Activated CD4-positive, alpha-beta T cell treated with anti-CD3 and anti-CD28 coated beads, Interleukin-2, amount 10 ng/mL, durations not matched to agents 7 days and 5 days (primary cell): ENCODE measurements around the gene PTGES3L. TPM values are rescaled to one million over a fixed set of nuclear protein-coding genes. Genes with fewer than 3 reads are reported as not detected.
"Not testable (repeated sequence)": the region's sequence is repeated elsewhere in the genome, so short reads cannot be mapped to it uniquely, and the experiment has no call there.

Source experiments
- CTCF ChIA-PET: fragments of 350-600 bp; sonication (Branson Sonifier 250); formaldehyde crosslinking; loops from one replicate; lab custom pipeline; 2021; ENCODE audit warnings: antibody characterized with exemption; lab: Charles Lee
- POLR2A ChIA-PET: fragments of 350-600 bp; sonication (Branson Sonifier 250); formaldehyde crosslinking; loops from one replicate; lab custom pipeline; 2021; ENCODE audit warnings: antibody characterized with exemption; lab: Charles Lee
- DNase-seq: peaks from one replicate; pipeline ENCODE4 v3.0.0-alpha.2; 2020
- H3K27ac Mint-ChIP-seq: one replicate; pipeline ENCODE4 v1.8.0; 2021; ENCODE audit warnings: mild to moderate bottlenecking, moderate library complexity, mixed read lengths
- H3K27me3 Mint-ChIP-seq: one replicate; pipeline ENCODE4 v1.8.0; 2021; ENCODE audit warnings: mixed read lengths
- H3K36me3 Mint-ChIP-seq: one replicate; pipeline ENCODE4 v1.8.0; 2021; ENCODE audit warnings: low read depth, mixed read lengths
- H3K4me1 Mint-ChIP-seq: one replicate; pipeline ENCODE4 v1.8.0; 2021; ENCODE audit warnings: mixed read lengths
- H3K4me3 Mint-ChIP-seq: one replicate; pipeline ENCODE4 v1.8.0; 2021; ENCODE audit warnings: mild to moderate bottlenecking, moderate library complexity, mixed read lengths
- H3K9me3 Mint-ChIP-seq: one replicate; pipeline ENCODE4 v1.8.0; 2021; ENCODE audit warnings: mixed read lengths
- total RNA-seq, 2 experiments: library from RNA; stranded (reverse); gene quantifications; one replicate each; pipeline ENCODE4 v1.2.3, GENCODE V29; 2021

The PTGES3L gene
- total RNA-seq, 2 experiments from 2014 or later, result 0.12 to 0.22 TPM

DNA sequence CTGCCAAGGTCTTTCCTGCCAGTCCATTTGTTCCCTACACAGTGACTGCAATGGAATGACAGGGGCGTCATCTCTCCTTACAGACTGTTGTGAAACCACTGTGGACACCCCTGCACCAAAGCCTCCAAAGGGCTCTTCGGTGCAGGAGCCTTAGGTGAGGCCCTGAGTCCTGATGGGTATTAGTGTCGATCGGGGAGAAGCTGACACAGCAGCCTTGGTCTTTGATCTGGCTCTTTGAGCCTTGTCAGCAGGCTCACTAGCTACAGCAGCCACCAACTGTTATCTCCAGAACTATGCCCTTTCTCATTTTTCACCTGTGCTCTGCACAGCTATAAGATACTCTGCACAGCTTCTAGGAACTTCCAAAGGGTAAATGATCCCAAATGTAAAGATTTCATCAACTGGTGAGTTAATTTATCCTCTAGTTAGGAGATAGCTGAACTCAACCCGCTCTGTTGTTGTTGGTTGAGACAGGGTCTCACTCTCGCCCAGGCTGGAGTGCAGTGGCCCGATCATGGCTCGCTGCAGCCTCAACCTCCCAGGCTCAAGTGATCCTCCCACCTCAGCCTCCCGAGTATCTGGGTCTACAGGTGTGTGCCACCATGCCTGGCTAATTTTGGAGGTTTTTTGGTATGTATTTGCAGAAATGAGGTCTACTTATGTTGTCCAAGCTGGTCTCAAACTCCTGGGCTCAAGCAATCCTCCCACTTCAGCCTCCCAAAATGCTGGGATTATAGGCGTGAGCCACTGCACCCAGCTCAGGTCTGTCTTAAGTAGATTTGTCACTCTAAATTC is 59.6 kb downstream of the PTGES3L start:
- Mint-ChIP-seq H3K9me3 (no peaks in the 10 kb centered on the region), H3K4me1 (no peaks in the 10 kb centered on the region), H3K27me3 (peaks cover 19% of the 10 kb centered on the region), H3K27ac (no peak overlapping the region), H3K4me3 (no peak overlapping the region), H3K36me3 (no peaks in the 10 kb centered on the region)
- CTCF ChIA-PET, result interaction anchor here (0.6 to 3.2 kb wide), 2 partner anchors 9 to 23 kb away, joined by 4 to 14 read pairs; no protein-coding TSS in a partner anchor
- POLR2A ChIA-PET, result no interaction called here
- no peak for DNase-seq

DNA sequence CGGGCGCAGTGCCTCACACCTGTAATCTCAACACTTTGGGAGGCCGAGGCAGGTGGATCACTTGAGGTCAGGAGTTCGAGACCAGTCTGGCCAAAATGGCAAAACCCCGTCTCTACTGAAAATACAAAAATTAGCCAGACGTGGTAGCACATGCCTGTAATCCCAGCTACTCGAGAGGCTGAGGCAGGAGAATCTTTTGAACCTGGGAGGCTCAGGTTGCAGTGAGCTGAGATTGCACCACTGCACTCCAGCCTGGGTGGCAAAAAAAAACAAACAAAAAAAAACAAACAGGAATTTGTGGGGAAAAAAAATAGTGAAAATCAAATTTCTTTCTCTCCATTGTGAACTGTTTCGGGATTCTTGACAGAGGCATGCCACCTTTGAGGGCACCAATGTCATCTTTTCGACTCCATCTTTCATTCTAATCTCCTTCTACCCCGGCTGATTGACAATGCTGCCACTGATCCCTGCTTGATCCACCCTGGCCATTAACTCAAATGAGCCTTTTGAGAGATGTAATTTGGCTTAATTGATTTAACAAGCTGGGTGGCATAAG is 60.3 kb downstream of the PTGES3L start:
- CTCF ChIA-PET, result interaction anchor here (0.6 to 3.2 kb wide), 2 partner anchors 10 to 23 kb away, joined by 4 to 14 read pairs; no protein-coding TSS in a partner anchor
- DNase-seq, H3K27ac Mint-ChIP-seq, H3K4me3 Mint-ChIP-seq, H3K9me3 Mint-ChIP-seq, POLR2A ChIA-PET, H3K36me3 Mint-ChIP-seq, H3K4me1 Mint-ChIP-seq: not testable (repeated sequence)
- peaks cover 19% of the 10 kb centered on the region for H3K27me3 Mint-ChIP-seq

DNA sequence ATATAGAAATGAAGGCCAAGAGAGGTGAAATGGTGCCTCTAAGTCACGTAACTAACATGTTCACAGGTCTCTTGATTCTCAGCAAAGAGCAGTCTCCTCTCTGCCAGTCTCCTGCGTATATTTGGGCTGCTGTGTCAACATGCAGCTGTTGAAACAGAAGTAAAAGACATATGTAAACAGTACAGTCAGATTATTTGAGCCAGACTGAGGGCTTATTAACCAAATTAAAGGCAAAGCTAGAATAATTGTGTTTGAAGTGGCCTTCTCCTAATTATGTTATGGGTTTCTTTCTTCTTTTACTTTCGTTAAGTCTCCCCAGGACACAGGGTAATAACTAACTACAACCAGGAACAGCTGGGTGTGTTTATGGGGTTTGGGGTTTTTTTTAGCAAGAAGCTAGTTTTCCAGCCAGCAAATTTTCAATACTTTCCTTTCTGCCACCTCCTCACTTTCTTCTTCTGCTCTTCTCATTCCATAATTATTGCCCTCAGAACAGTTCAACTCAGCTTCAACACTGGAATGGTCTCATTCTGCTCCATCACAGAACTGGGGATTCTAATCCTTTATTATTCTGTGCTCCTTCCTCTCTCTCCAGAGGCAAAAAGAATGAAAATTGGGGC is 60.9 kb downstream of the PTGES3L start:
- ChIA-PET POLR2A (no interaction called here), CTCF (interaction anchor here (3.2 kb wide), 1 partner anchor 10 kb away, joined by 14 read pairs; no protein-coding TSS in a partner anchor)
- Mint-ChIP-seq H3K4me3 (no peak overlapping the region), H3K27me3 (peaks cover 19% of the 10 kb centered on the region), H3K36me3 (no peaks in the 10 kb centered on the region), H3K9me3 (no peaks in the 10 kb centered on the region), H3K4me1 (no peaks in the 10 kb centered on the region), H3K27ac (no peak overlapping the region)
- DNase-seq, result no peak

Other genes starting within 250 kb of the PTGES3L start
- 10 to 100 TPM; 52.6 to 54.0 TPM for gene EZH1, start 235.0 kb downstream of the PTGES3L start, total RNA-seq
- not detected for gene RAMP2, start 218.9 kb downstream of the PTGES3L start, total RNA-seq
- 10 to 100 TPM; 51.9 to 59.4 TPM for gene VPS25, start 206.6 kb downstream of the PTGES3L start, total RNA-seq
- under 1 TPM; 0.47 to 0.77 TPM for gene WNK4, start 199.5 kb downstream of the PTGES3L start, total RNA-seq
- gene COA3, start 181.4 kb downstream of the PTGES3L start, total RNA-seq, result 10 to 100 TPM; 41.2 to 45.1 TPM
- gene CNTD1, start 181.2 kb downstream of the PTGES3L start, total RNA-seq, result not detected
- gene BECN1, start 155.8 kb downstream of the PTGES3L start, total RNA-seq, result 10 to 100 TPM; 87.0 to 87.6 TPM
- gene PSME3, start 146.7 kb downstream of the PTGES3L start, total RNA-seq, result 100 to 1,000 TPM; 110 to 111 TPM
- 1 to 10 TPM; 1.5 to 1.9 TPM for gene AOC2, start 135.5 kb downstream of the PTGES3L start, total RNA-seq
- under 1 TPM; 0.56 to 0.79 TPM for gene AOC3, start 128.9 kb downstream of the PTGES3L start, total RNA-seq
- not detected for gene G6PC1, start 79.3 kb downstream of the PTGES3L start, total RNA-seq
- 10 to 100 TPM; 31.4 to 43.0 TPM for gene AARSD1, start 15.6 kb downstream of the PTGES3L start, total RNA-seq
- gene RUNDC1, start 485 bp upstream of the PTGES3L start, total RNA-seq, result 10 to 100 TPM; 13.0 to 14.0 TPM
- gene RPL27, start 18.3 kb upstream of the PTGES3L start, total RNA-seq, result 1,000 to 10,000 TPM; 1,014 to 1,124 TPM
- gene IFI35, start 26.7 kb upstream of the PTGES3L start, total RNA-seq, result 100 to 1,000 TPM; 125 to 137 TPM
- 10 to 100 TPM; 10.2 to 12.8 TPM for gene VAT1, start 42.3 kb upstream of the PTGES3L start, total RNA-seq
- under 1 TPM in 1 of 2 experiments, not detected in 1; 0.05 TPM for gene RND2, start 45.2 kb upstream of the PTGES3L start, total RNA-seq
- 10 to 100 TPM; 67.4 to 76.0 TPM for gene BRCA1, start 145.3 kb upstream of the PTGES3L start, total RNA-seq
- 10 to 100 TPM; 53.9 to 54.3 TPM for gene NBR1, start 191.1 kb upstream of the PTGES3L start, total RNA-seq
- 10 to 100 TPM; 11.7 to 11.8 TPM for gene TMEM106A, start 231.8 kb upstream of the PTGES3L start, total RNA-seq
- gene CCDC200, start 248.5 kb upstream of the PTGES3L start, total RNA-seq, result not detected